GM12878 (cell line): ENCODE data around the gene TEX10. TPM values are rescaled to one million over a fixed set of nuclear protein-coding genes. Genes with fewer than 3 reads are reported as not detected.

ENCODE experiments used
- BACH1 ChIP-seq: fragments of 450-650 bp; IDR thresholded peaks from 2 replicates; pipeline ENCODE4 v1.6.1; 2017; ENCODE audit warnings: mild to moderate bottlenecking, borderline replicate concordance
- E2F8 ChIP-seq: fragments of 450-650 bp; IDR thresholded peaks from 2 replicates; pipeline ENCODE4 v1.6.1; 2018; ENCODE audit warnings: mild to moderate bottlenecking, low read depth, moderate library complexity; ENCODE audit not compliant: partially characterized antibody
- EZH2 ChIP-seq: IDR thresholded peaks from 2 replicates; pipeline ENCODE4 v1.6.1; 2012; ENCODE audit warnings: low read depth, mild to moderate bottlenecking, control low read depth, inconsistent platforms, low read length, borderline replicate concordance; ENCODE audit not compliant: control insufficient read depth
- PAX5 ChIP-seq: IDR thresholded peaks from 2 replicates; pipeline ENCODE4 v1.6.1; 2011; ENCODE audit warnings: low read depth, low read length, borderline replicate concordance
- SREBF1 ChIP-seq: IDR thresholded peaks from 2 replicates; pipeline ENCODE4 v1.6.1; 2012; ENCODE audit warnings: mild to moderate bottlenecking, low read length
- ZNF384 ChIP-seq: IDR thresholded peaks from 2 replicates; pipeline ENCODE4 v1.6.1; 2012; ENCODE audit warnings: low read depth, mild to moderate bottlenecking, low read length, improper control_type of control experiment, borderline replicate concordance
- polyA plus RNA-seq, 11 experiments: library from polyadenylated mRNA; depleted of rRNA in 4 of 11; unstranded in 6 of 11; stranded (reverse) in 5 of 11; fragments of >200 nt; fragmentation: Nextera tagmentation in 4 of 11; fragmentation: Illumina TruSeq in 1 of 11; extraction: Ambion mirVana in 4 of 11; extraction: Trizol in 1 of 11; gene quantifications; 1 replicate in 1 of 11; 2 replicates in 10 of 11; pipeline versions ENCODE4 v1.2.1 to v1.2.3, GENCODE V29; 2011 to 2016; ENCODE audit warnings: inconsistent platforms in 2 of 11, missing spikeins in 2 of 11, low read depth in 1 of 11
- total RNA-seq, 4 experiments: library from RNA; depleted of rRNA in 3 of 4; stranded (reverse); fragments of >200 nt in 3 of 4; fragmentation: Illumina TruSeq in 1 of 4; extraction: Trizol in 1 of 4; gene quantifications; 2 replicates each; pipeline versions ENCODE4 v1.2.1 to v1.2.3, GENCODE V29; 2013 to 2021

TEX10 gene
- total and polyA plus RNA-seq, 10 of the 15 experiments (the other 5 are each of a cell fraction or from before 2014, with no cell fraction given) = 17.4 to 46.6 (median 36.2) TPM

GRCh38 chr9:100267211-100267610, 85.5 kb downstream of the TEX10 start (continued):
- TF ChIP-seq E2F8 = no peak
- TF ChIP-seq EZH2 = no peak
- TF ChIP-seq BACH1 = no peak
- TF ChIP-seq ZNF384 = no peak
- TF ChIP-seq SREBF1 = no peak
- no peak for TF ChIP-seq PAX5

Other genes with a start within 250 kb of the TEX10 start
- 16.0 and 16.5 TPM in 2 replicates for gene MSANTD3, start 74.2 kb upstream of the TEX10 start, total RNA-seq (2014; rRNA removed)
- 17.1 and 19.7 TPM in 2 replicates for gene MSANTD3, start 74.2 kb upstream of the TEX10 start, total RNA-seq (2014; rRNA removed; fragmentation: Illumina TruSeq; extraction: Trizol)
- gene MSANTD3, start 74.2 kb upstream of the TEX10 start, total RNA-seq (2021) = 19.5 and 20.9 TPM in 2 replicates
- gene MSANTD3, start 74.2 kb upstream of the TEX10 start, polyA plus RNA-seq (2011; rRNA removed) = 13.3 and 18.1 TPM in 2 replicates
- gene MSANTD3, start 74.2 kb upstream of the TEX10 start, polyA plus RNA-seq (2014; fragmentation: Illumina TruSeq; extraction: Trizol) = 18.0 and 20.2 TPM in 2 replicates
- gene MSANTD3, start 74.2 kb upstream of the TEX10 start, polyA plus RNA-seq (2014; fragmentation: Nextera tagmentation; extraction: Ambion mirVana) = 10 to 100 TPM in 1 of 2 experiments, 1 to 10 TPM in 1; 7.0 to 12.1 TPM
- 19.2 and 21.2 TPM in 2 replicates for gene MSANTD3, start 74.2 kb upstream of the TEX10 start, polyA plus RNA-seq (2014; rRNA removed)
- 1 to 10 TPM; 5.8 to 5.9 TPM for gene MSANTD3, start 74.2 kb upstream of the TEX10 start, polyA plus RNA-seq (2016; fragmentation: Nextera tagmentation; extraction: Ambion mirVana)
- gene TMEFF1, start 120.2 kb upstream of the TEX10 start, total RNA-seq (2014; rRNA removed) = 0.11 TPM in 1 of 2 replicates, not detected in the other
- 0.09 TPM in 2 replicates for gene TMEFF1, start 120.2 kb upstream of the TEX10 start, total RNA-seq (2014; rRNA removed; fragmentation: Illumina TruSeq; extraction: Trizol)
- gene TMEFF1, start 120.2 kb upstream of the TEX10 start, total RNA-seq (2021) = 0.38 and 0.58 TPM in 2 replicates
- 0.04 and 0.06 TPM in 2 replicates for gene TMEFF1, start 120.2 kb upstream of the TEX10 start, polyA plus RNA-seq (2011; rRNA removed)
- gene TMEFF1, start 120.2 kb upstream of the TEX10 start, polyA plus RNA-seq (2014; fragmentation: Illumina TruSeq; extraction: Trizol) = 0.03 TPM in 1 of 2 replicates, not detected in the other
- gene TMEFF1, start 120.2 kb upstream of the TEX10 start, polyA plus RNA-seq (2014; fragmentation: Nextera tagmentation; extraction: Ambion mirVana) = not detected
- 0.13 and 0.55 TPM in 2 replicates for gene TMEFF1, start 120.2 kb upstream of the TEX10 start, polyA plus RNA-seq (2014; rRNA removed)
- under 1 TPM in 1 of 2 experiments, not detected in 1; 0.23 TPM for gene TMEFF1, start 120.2 kb upstream of the TEX10 start, polyA plus RNA-seq (2016; fragmentation: Nextera tagmentation; extraction: Ambion mirVana)
- 0.05 and 0.06 TPM in 2 replicates for gene CAVIN4, start 225.1 kb upstream of the TEX10 start, total RNA-seq (2014; rRNA removed)
- gene CAVIN4, start 225.1 kb upstream of the TEX10 start, total RNA-seq (2014; rRNA removed; fragmentation: Illumina TruSeq; extraction: Trizol) = 0.09 and 0.13 TPM in 2 replicates
- 0.13 TPM in 1 of 2 replicates, not detected in the other for gene CAVIN4, start 225.1 kb upstream of the TEX10 start, total RNA-seq (2021)
- gene CAVIN4, start 225.1 kb upstream of the TEX10 start, polyA plus RNA-seq (2011; rRNA removed) = 0.07 and 0.08 TPM in 2 replicates
- gene CAVIN4, start 225.1 kb upstream of the TEX10 start, polyA plus RNA-seq (2014; fragmentation: Illumina TruSeq; extraction: Trizol) = 0.07 and 0.14 TPM in 2 replicates
- under 1 TPM; 0.08 to 0.11 TPM for gene CAVIN4, start 225.1 kb upstream of the TEX10 start, polyA plus RNA-seq (2014; fragmentation: Nextera tagmentation; extraction: Ambion mirVana)
- gene CAVIN4, start 225.1 kb upstream of the TEX10 start, polyA plus RNA-seq (2014; rRNA removed) = 0.04 and 0.06 TPM in 2 replicates
- gene CAVIN4, start 225.1 kb upstream of the TEX10 start, polyA plus RNA-seq (2016; fragmentation: Nextera tagmentation; extraction: Ambion mirVana) = not detected